Measurements from ENCODE around the gene STK24.

DNA sequence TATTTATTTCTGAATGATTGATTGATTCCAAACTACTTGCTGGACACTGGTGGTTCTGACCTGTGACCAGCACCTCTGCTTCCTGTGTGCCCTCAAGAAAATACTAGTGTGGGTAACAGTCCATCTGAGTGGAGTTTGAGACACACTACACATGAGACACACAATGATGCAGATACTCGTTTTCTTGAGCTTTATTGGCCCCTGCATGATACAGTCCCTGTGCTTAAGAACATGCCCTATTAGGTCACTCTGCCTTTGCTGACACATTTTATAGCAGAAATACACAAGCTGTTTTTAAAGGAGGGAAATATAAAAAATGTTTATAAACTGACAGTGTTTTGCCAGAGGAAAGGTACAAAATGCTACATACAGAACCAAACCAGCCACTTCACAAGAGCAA is 126.9 kb downstream of the STK24 start:
- TF ChIP-seq CREB1 (IDR thresholded peaks at IDR 0.05; ENCODE audit: low read depth): no peak
- no peak for TF ChIP-seq EGR1 (IDR thresholded peaks at IDR 0.05)
